ENCODE measurements around the gene THSD7B.

The THSD7B gene

GRCh38 chr2:137654046-137654445, 888.7 kb downstream of the THSD7B start:
- no peak overlapping the region for H3K9ac ChIP-seq (ENCODE audit: low read length in 5 of 5)
- H3K27ac ChIP-seq (ENCODE audit: low read depth, low read length), result no peak overlapping the region

GRCh38 chr2:137655814-137656213, 890.5 kb downstream of the THSD7B start:
- Histone ChIP-seq H3K4me3 (ENCODE audit: low read depth in 1 of 5, low read length in 5 of 5) (no peak overlapping the region), H3K36me3 (ENCODE audit: control insufficient read depth in 5 of 5, insufficient read depth in 5 of 5, low read length in 5 of 5) (no peaks in the 10 kb centered on the region), H3K27me3 (ENCODE audit: control insufficient read depth in 5 of 5, insufficient read depth in 4 of 5, low read length in 5 of 5) (no peaks in the 10 kb centered on the region), H3K9ac (ENCODE audit: low read length in 5 of 5) (no peak overlapping the region), H3K9me3 (ENCODE audit: control insufficient read depth in 5 of 5, low read length in 5 of 5) (no peaks in the 10 kb centered on the region), H3K27ac (ENCODE audit: low read depth, low read length) (no peak overlapping the region), H3K4me1 (ENCODE audit: control insufficient read depth in 5 of 5, insufficient read depth in 5 of 5, low read length in 5 of 5) (no peaks in the 10 kb centered on the region)

More at GRCh38 chr2:137654046-137654445, 888.7 kb downstream of the THSD7B start:
- Histone ChIP-seq H3K36me3 (ENCODE audit: control insufficient read depth in 5 of 5, insufficient read depth in 5 of 5, low read length in 5 of 5) (no peaks in the 10 kb centered on the region), H3K4me1 (ENCODE audit: control insufficient read depth in 5 of 5, insufficient read depth in 5 of 5, low read length in 5 of 5) (no peaks in the 10 kb centered on the region), H3K27me3 (ENCODE audit: control insufficient read depth in 5 of 5, insufficient read depth in 4 of 5, low read length in 5 of 5) (no peaks in the 10 kb centered on the region), H3K9me3 (ENCODE audit: control insufficient read depth in 5 of 5, low read length in 5 of 5) (no peaks in the 10 kb centered on the region), H3K4me3 (ENCODE audit: low read depth in 1 of 5, low read length in 5 of 5) (no peak overlapping the region)

GRCh38 chr2:137658433-137658832, 893.1 kb downstream of the THSD7B start:
- H3K9me3 ChIP-seq (ENCODE audit: control insufficient read depth in 5 of 5, low read length in 5 of 5), result no peaks in the 10 kb centered on the region

GRCh38 chr2:137659616-137660015, 894.3 kb downstream of the THSD7B start:
- no peaks in the 10 kb centered on the region for H3K4me1 ChIP-seq (ENCODE audit: control insufficient read depth in 5 of 5, insufficient read depth in 5 of 5, low read length in 5 of 5)
- no peaks in the 10 kb centered on the region for H3K27me3 ChIP-seq (ENCODE audit: control insufficient read depth in 5 of 5, insufficient read depth in 4 of 5, low read length in 5 of 5)
- H3K4me3 ChIP-seq (ENCODE audit: low read depth in 1 of 5, low read length in 5 of 5), result no peak overlapping the region
- H3K9me3 ChIP-seq (ENCODE audit: control insufficient read depth in 5 of 5, low read length in 5 of 5), result no peaks in the 10 kb centered on the region
- no peak overlapping the region for H3K9ac ChIP-seq (ENCODE audit: low read length in 5 of 5)
- H3K36me3 ChIP-seq (ENCODE audit: control insufficient read depth in 5 of 5, insufficient read depth in 5 of 5, low read length in 5 of 5), result no peaks in the 10 kb centered on the region
- H3K27ac ChIP-seq (ENCODE audit: low read depth, low read length), result no peak overlapping the region

More at GRCh38 chr2:137658433-137658832, 893.1 kb downstream of the THSD7B start:
- Histone ChIP-seq H3K4me3 (ENCODE audit: low read depth in 1 of 5, low read length in 5 of 5) (no peak overlapping the region), H3K27me3 (ENCODE audit: control insufficient read depth in 5 of 5, insufficient read depth in 4 of 5, low read length in 5 of 5) (no peaks in the 10 kb centered on the region), H3K4me1 (ENCODE audit: control insufficient read depth in 5 of 5, insufficient read depth in 5 of 5, low read length in 5 of 5) (no peaks in the 10 kb centered on the region), H3K36me3 (ENCODE audit: control insufficient read depth in 5 of 5, insufficient read depth in 5 of 5, low read length in 5 of 5) (no peaks in the 10 kb centered on the region), H3K9ac (ENCODE audit: low read length in 5 of 5) (no peak overlapping the region), H3K27ac (ENCODE audit: low read depth, low read length) (no peak overlapping the region)

GRCh38 chr2:137670111-137670510, 904.8 kb downstream of the THSD7B start:
- Histone ChIP-seq H3K36me3 (ENCODE audit: control insufficient read depth in 5 of 5, insufficient read depth in 5 of 5, low read length in 5 of 5) (no peaks in the 10 kb centered on the region), H3K9ac (ENCODE audit: low read length in 5 of 5) (no peak overlapping the region), H3K4me1 (ENCODE audit: control insufficient read depth in 5 of 5, insufficient read depth in 5 of 5, low read length in 5 of 5) (peaks cover 0 to 7% (median 0%) of the 10 kb centered on the region in 5 donors), H3K27me3 (ENCODE audit: control insufficient read depth in 5 of 5, insufficient read depth in 4 of 5, low read length in 5 of 5) (no peaks in the 10 kb centered on the region), H3K4me3 (ENCODE audit: low read depth in 1 of 5, low read length in 5 of 5) (no peak overlapping the region), H3K9me3 (ENCODE audit: control insufficient read depth in 5 of 5, low read length in 5 of 5) (no peaks in the 10 kb centered on the region), H3K27ac (ENCODE audit: low read depth, low read length) (no peak overlapping the region)

GRCh38 chr2:137672989-137673552, 907.7 kb downstream of the THSD7B start:
- H3K9ac ChIP-seq (ENCODE audit: low read length in 5 of 5), result no peak overlapping the region
- no peaks in the 10 kb centered on the region for H3K9me3 ChIP-seq (ENCODE audit: control insufficient read depth in 5 of 5, low read length in 5 of 5)
- no peak overlapping the region for H3K27ac ChIP-seq (ENCODE audit: low read depth, low read length)
- H3K4me1 ChIP-seq (ENCODE audit: control insufficient read depth in 5 of 5, insufficient read depth in 5 of 5, low read length in 5 of 5), result peaks cover 0 to 7% (median 0%) of the 10 kb centered on the region in 5 donors
- no peaks in the 10 kb centered on the region for H3K27me3 ChIP-seq (ENCODE audit: control insufficient read depth in 5 of 5, insufficient read depth in 4 of 5, low read length in 5 of 5)
- H3K4me3 ChIP-seq (ENCODE audit: low read depth in 1 of 5, low read length in 5 of 5), result no peak overlapping the region
- H3K36me3 ChIP-seq (ENCODE audit: control insufficient read depth in 5 of 5, insufficient read depth in 5 of 5, low read length in 5 of 5), result peaks cover 0 to 4% (median 0%) of the 10 kb centered on the region in 5 donors

GRCh38 chr2:137674991-137675390, 909.6 kb downstream of the THSD7B start:
- no peak overlapping the region for H3K4me3 ChIP-seq (ENCODE audit: low read depth in 1 of 5, low read length in 5 of 5)
- H3K4me1 ChIP-seq (ENCODE audit: control insufficient read depth in 5 of 5, insufficient read depth in 5 of 5, low read length in 5 of 5), result peaks cover 0 to 7% (median 0%) of the 10 kb centered on the region in 5 donors

GRCh38 chr2:137675584-137676327, 910.4 kb downstream of the THSD7B start:
- Histone ChIP-seq H3K36me3 (ENCODE audit: control insufficient read depth in 5 of 5, insufficient read depth in 5 of 5, low read length in 5 of 5) (peaks cover 0 to 4% (median 0%) of the 10 kb centered on the region in 5 donors), H3K4me3 (ENCODE audit: low read depth in 1 of 5, low read length in 5 of 5) (no peak overlapping the region), H3K9ac (ENCODE audit: low read length in 5 of 5) (no peak overlapping the region), H3K27ac (ENCODE audit: low read depth, low read length) (no peak overlapping the region), H3K4me1 (ENCODE audit: control insufficient read depth in 5 of 5, insufficient read depth in 5 of 5, low read length in 5 of 5) (peaks cover 0 to 7% (median 0%) of the 10 kb centered on the region in 5 donors), H3K9me3 (ENCODE audit: control insufficient read depth in 5 of 5, low read length in 5 of 5) (no peaks in the 10 kb centered on the region), H3K27me3 (ENCODE audit: control insufficient read depth in 5 of 5, insufficient read depth in 4 of 5, low read length in 5 of 5) (no peaks in the 10 kb centered on the region)

More at GRCh38 chr2:137674991-137675390, 909.6 kb downstream of the THSD7B start:
- Histone ChIP-seq H3K27ac (ENCODE audit: low read depth, low read length) (no peak overlapping the region), H3K36me3 (ENCODE audit: control insufficient read depth in 5 of 5, insufficient read depth in 5 of 5, low read length in 5 of 5) (peaks cover 0 to 4% (median 0%) of the 10 kb centered on the region in 5 donors), H3K27me3 (ENCODE audit: control insufficient read depth in 5 of 5, insufficient read depth in 4 of 5, low read length in 5 of 5) (no peaks in the 10 kb centered on the region), H3K9ac (ENCODE audit: low read length in 5 of 5) (no peak overlapping the region), H3K9me3 (ENCODE audit: control insufficient read depth in 5 of 5, low read length in 5 of 5) (no peaks in the 10 kb centered on the region)

GRCh38 chr2:137676346-137676745, 911.0 kb downstream of the THSD7B start:
- Histone ChIP-seq H3K9ac (ENCODE audit: low read length in 5 of 5) (no peak overlapping the region), H3K27me3 (ENCODE audit: control insufficient read depth in 5 of 5, insufficient read depth in 4 of 5, low read length in 5 of 5) (no peaks in the 10 kb centered on the region), H3K4me3 (ENCODE audit: low read depth in 1 of 5, low read length in 5 of 5) (no peak overlapping the region), H3K4me1 (ENCODE audit: control insufficient read depth in 5 of 5, insufficient read depth in 5 of 5, low read length in 5 of 5) (peaks cover 0 to 7% (median 0%) of the 10 kb centered on the region in 5 donors), H3K36me3 (ENCODE audit: control insufficient read depth in 5 of 5, insufficient read depth in 5 of 5, low read length in 5 of 5) (peaks cover 0 to 4% (median 0%) of the 10 kb centered on the region in 5 donors), H3K9me3 (ENCODE audit: control insufficient read depth in 5 of 5, low read length in 5 of 5) (no peaks in the 10 kb centered on the region), H3K27ac (ENCODE audit: low read depth, low read length) (no peak overlapping the region)

- no peaks in the 10 kb centered on the region for H3K27me3 ChIP-seq (ENCODE audit: control insufficient read depth in 5 of 5, insufficient read depth in 4 of 5, low read length in 5 of 5)
- H3K9me3 ChIP-seq (ENCODE audit: control insufficient read depth in 5 of 5, low read length in 5 of 5), result no peaks in the 10 kb centered on the region
- no peak overlapping the region for H3K9ac ChIP-seq (ENCODE audit: low read length in 5 of 5)
- peaks cover 0 to 7% (median 0%) of the 10 kb centered on the region in 5 donors for H3K4me1 ChIP-seq (ENCODE audit: control insufficient read depth in 5 of 5, insufficient read depth in 5 of 5, low read length in 5 of 5)
- H3K4me3 ChIP-seq (ENCODE audit: low read depth in 1 of 5, low read length in 5 of 5), result no peak overlapping the region
- peaks cover 0 to 4% (median 0%) of the 10 kb centered on the region in 5 donors for H3K36me3 ChIP-seq (ENCODE audit: control insufficient read depth in 5 of 5, insufficient read depth in 5 of 5, low read length in 5 of 5)
- H3K27ac ChIP-seq (ENCODE audit: low read depth, low read length), result no peak overlapping the region
Observed at GRCh38 chr2:137677466-137677865, 912.1 kb downstream of the THSD7B start.
